HG03196 (cell line): Measurements from ENCODE around the gene KRT24.

ENCODE experiments used
- ATAC-seq: cut with Tn5 transposase; IDR thresholded peaks from one replicate; pipeline ENCODE4 v1.9.1; 2021; ENCODE audit not compliant: unreplicated experiment

The KRT24 gene

GRCh38 chr17:40695874-40696472 is 7.6 kb downstream of the KRT24 start:
- ATAC-seq: no peak

DNA sequence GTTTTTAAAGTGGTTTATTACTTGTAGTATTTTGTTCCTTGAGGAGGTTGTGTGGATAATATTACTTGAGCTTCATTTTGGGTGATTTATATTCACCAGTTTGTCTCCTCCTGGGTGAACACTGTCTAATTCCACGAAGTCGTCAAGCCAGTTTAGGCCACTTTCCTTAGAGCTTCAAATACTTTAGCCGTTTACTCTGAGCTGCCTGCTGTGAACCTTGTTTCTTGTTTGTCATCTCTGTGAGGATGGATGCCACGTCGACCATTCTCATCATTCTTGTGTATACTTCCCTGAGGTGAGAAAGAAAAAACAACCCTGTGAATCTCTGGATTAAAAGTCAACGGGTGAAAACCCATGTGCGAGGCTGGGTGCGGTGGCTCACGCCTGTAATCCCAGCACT is 9.0 kb downstream of the KRT24 start:
- no peak for ATAC-seq

DNA sequence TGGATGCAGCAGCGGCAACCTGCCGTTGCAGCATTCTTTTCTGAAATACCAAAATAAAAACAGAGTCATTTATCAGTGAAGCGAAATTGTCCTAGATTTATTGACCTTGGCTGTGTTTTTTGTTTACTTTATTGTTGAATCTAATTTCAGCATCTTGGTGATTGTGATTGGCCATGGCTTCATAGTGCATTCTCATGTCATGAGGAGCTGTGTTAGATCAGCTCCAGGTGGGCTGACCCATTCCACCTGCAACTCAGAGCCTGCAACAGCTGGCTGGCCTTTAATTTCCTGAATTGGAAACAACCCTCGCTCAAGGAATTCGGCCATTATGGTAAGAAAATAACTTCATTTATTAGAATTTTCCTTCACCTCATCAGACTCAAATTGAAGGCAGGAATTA is 16.4 kb downstream of the KRT24 start:
- no peak for ATAC-seq

GRCh38 chr17:40686192-40686591 is 17.4 kb downstream of the KRT24 start:
- ATAC-seq: no peak

DNA sequence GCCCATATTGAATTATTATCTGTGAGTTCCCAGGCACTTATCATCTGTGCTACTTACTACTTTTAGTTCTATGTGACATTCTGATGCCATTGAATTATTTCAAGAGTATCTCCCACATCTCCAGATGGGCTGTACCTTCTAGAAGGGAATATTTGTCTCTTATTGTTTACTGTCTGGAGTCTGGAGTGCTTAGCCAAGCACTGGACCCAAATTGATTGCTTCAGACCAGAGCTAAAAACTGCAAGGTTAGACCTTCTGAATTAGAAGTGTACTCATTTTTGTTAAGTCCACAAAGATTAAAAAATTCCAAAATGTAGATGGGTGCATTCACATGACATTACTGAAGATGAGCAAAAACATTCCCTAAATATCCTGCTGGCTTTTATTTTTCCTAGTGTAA is 22.6 kb downstream of the KRT24 start:
- ATAC-seq: no peak

DNA sequence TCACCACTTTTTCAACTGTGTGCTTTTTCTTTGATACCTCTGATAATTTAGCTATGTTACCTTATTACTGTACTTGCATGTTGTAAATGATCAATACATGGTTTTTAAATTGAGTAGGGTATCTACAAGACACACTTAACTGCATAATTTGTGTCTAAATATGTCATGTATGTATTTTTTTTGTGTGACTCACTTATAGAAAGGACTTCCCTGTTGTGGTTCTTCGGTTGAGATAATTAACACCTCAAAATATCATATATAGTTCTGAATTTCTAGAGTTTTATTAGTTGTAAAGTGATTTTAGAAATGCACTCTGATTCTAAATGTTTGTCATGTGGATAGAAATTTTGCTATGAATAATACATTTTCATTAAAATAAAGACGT is 24.0 kb downstream of the KRT24 start:
- ATAC-seq: no peak

DNA sequence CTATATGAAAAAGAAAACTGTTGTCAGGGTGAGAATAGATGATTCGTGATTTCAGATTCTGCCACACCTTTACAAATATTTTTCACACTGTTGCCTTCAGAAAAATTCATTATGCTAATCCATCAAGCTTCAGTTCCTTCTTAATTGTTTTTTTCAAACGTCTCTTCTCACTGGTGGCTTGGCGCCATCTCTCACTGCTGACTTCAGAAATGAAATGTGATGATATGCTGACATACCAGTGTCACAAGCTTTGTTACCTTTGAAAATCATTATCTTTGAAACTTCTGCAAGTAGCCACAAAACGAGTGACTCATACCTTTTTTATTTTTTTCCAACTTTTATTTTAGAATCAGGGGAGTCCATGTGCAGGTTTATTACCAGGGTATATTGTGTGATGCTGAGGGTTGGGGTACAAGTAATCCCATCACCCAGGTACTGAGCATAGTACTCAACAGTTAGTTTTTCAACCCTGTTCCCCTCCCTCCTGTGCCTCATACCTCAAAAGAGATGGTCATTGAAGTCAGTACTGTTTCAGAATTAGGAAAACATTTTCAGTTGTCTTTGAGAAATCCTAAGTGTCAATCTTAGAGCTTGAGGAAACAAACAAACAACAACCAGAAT is 24.5 kb downstream of the KRT24 start:
- ATAC-seq: no peak

DNA sequence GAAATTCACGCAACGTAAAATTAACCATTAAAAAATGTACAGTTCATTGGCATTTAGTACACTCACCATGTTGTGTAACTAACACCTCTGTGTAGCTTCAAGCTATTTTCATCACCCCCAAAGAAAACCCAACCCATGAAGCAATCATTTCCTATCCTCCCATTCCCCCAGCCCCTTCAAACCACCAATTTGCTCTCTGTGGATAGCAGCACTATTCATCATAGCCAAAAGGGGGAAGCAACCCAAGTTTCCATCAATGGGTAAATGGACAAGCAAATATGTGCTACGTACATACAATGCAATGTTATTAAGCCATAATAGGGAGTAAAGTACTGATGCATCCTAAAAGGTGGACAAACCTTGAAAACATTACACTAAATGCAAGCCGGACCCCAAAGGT is 27.6 kb downstream of the KRT24 start:
- ATAC-seq: no peak

DNA sequence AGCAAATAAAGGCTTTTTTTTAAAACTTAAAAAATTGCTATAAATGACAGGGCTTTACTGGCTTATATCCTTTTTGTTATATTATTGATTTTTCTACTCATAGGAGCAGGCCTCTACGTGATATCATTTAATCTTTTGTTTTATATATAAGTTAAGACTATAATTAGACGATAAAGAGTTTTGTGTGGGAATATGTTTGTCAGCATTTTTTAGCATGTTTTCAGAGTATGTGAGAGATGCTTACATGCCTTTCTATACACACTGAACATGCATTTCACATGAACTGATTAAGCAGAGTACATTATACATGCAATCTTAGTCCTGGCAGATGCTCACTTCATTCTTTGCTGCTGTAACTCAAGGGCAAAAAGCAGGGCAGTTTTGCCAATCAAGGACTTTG is 30.9 kb downstream of the KRT24 start:
- ATAC-seq: no peak

GRCh38 chr17:40671282-40671681 is 32.3 kb downstream of the KRT24 start:
- no peak for ATAC-seq

DNA sequence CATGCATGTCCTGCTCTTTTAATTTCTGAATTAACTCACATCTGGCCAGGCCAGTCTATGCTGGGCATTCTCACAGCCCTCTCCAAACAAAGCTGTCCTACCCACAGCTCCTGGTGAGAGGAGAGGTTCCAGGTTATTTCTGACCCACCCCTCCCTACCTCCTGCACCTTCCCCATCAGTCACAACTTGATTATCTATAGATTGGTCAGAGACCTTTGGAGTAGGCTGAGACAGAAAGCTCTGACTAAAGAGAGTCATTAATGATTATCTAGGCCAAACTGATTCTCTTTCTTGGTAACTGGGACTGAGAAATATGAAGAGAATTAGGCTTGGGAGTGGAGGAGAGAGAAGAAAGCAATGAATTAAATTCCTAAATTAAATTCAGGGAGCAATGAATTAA is 37.2 kb downstream of the KRT24 start:
- no peak for ATAC-seq

GRCh38 chr17:40664582-40665333 is 38.8 kb downstream of the KRT24 start, which contains the start of gene KRT222:
Gene KRT222, minus strand, starts transcription at chr17:40665177. Its CDS starts 78 bp downstream, at chr17:40665099.
- ATAC-seq: no peak

- no peak for ATAC-seq
Observed at GRCh38 chr17:40663252-40663651, 40.3 kb downstream of the KRT24 start.

DNA sequence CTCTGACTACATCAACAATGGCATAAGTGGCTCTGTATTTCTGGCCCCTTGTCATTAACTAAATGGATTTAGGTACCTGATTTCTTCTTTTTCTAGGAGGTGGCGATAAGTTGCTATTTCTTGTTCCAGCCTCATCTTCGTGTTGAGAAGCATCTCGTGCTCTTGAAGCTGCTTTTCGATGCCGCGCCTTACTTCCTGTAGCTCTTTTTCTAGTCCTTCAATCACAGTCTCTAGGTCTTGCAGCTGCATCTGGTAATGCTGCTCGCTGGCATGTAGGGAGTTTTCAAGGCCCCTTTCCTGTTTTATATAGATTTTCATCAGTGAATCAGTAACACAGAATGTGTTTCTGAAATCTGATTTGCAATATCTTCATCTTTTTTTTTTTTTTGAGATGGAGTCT is 43.6 kb downstream of the KRT24 start:
- no peak for ATAC-seq

DNA sequence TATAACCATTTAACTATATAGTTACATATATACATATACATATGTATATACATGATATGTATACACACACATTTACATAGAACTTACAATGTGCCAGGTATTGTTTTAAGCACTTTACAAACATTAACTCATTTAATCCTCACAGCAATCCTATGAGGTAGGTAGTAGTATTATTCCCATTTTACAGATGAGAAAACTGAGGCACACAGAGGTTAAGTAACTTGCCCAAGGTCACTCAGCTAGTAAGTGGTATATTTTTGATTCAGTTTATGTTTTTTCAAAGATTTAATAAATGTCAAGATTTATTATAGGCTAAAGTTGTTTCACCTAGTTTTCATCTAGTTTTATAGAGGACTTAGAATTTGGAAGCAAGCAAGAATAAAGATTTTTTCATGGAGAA is 45.2 kb downstream of the KRT24 start:
- ATAC-seq: no peak

DNA sequence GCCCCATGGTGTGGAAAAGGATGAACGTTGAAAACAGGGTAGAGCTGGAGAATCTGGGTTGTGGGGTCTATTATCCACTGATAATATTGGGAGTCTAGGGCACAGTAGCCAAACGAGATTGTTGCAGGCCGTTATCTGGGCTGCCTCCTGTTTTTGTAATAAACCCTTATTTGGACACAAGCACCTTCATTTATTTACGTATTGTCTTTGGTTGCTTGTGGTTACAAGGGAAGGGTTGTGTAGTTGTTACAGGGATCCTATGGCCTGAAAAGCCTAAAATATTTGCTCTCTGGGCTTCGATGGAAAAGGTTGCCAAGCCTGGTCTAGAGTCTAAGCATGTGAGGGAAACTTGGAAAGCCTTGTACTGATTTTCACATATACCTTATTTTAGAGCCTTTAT is 51.6 kb downstream of the KRT24 start:
- no peak for ATAC-seq

DNA sequence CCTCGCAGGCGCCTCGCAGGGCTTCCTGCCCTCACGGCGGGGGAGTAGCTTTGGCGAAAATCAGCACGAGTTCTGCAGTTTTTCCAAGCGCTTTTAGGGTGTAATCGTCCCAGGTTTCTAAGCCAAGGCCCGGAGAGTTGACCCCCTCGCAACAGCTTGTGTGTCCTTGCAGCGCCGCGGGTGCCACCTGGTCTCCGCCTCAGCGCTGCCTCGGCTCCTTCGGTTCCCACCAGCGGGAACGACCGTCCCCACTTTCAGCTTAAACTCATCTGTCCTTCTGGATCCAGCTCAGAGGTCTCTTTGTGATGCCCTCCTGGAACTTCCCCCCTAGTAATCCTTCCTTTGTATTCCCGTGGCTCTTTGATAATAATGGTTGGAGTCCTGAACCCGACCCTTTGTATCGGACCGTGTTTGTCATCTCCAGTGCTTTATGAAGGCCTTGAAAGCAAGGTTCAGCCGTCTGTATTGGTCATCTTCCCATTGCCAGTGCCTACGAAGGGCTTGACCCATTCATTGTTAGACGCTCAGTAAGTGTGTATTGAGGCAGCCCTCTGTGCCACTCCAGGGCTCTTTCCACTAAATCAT is 55.1 kb downstream of the KRT24 start:
- peak; percentile 31 for ATAC-seq
